Fibroblast of the aortic adventitia (primary cell): ENCODE measurements around the gene KMT2D. TPM values are rescaled to one million over a fixed set of nuclear protein-coding genes. Genes with fewer than 3 reads are reported as not detected.

Experiments
- DNase-seq: peaks from one replicate; pipeline ENCODE4 v3.0.0-alpha.2; 2010; ENCODE audit warnings: low read depth
- H3K4me3 ChIP-seq: 2 replicates; pipeline ENCODE4 v1.5.1; 2011; ENCODE audit warnings: low read depth, mild to moderate bottlenecking, control low read depth, low read length, moderate library complexity
- total RNA-seq: library from RNA; depleted of rRNA; stranded (reverse); fragments of >200 nt; gene quantifications from 2 replicates; pipeline ENCODE4 v1.2.3, GENCODE V29; 2012; ENCODE audit warnings: low replicate concordance
- TF ChIP-seq, protein P1 (sequence below): IDR thresholded peaks from 2 replicates; pipeline ENCODE4 v1.5.1; 2011; ENCODE audit warnings: mild to moderate bottlenecking, low read length, control low read depth, inconsistent platforms; ENCODE audit not compliant: insufficient read depth

Gene KMT2D
- total RNA-seq, 1 donor: 23.8 TPM

DNA sequence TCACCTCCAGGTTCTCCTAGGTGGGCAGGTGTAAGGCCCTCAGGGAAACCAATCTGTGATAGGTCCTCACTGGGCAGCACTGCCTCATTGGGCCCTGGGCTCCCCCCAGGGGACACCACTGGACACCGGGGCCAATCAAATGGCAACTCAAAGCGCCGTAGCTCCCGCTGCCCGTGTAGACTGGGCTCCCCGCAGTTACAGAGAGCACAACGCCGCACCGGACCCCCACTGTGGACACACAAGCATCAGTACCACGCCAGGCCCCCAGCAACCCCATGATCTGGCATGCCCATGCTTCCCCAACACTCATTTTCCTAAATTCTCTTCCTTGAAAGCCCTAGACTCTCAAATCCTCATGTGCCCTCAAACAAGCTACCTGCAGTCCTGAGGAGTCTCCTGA lies 6.1 kb downstream of the KMT2D start:
- DNase-seq: no peak
- no peak overlapping the region for H3K4me3 ChIP-seq
- TF ChIP-seq, protein P1, sequence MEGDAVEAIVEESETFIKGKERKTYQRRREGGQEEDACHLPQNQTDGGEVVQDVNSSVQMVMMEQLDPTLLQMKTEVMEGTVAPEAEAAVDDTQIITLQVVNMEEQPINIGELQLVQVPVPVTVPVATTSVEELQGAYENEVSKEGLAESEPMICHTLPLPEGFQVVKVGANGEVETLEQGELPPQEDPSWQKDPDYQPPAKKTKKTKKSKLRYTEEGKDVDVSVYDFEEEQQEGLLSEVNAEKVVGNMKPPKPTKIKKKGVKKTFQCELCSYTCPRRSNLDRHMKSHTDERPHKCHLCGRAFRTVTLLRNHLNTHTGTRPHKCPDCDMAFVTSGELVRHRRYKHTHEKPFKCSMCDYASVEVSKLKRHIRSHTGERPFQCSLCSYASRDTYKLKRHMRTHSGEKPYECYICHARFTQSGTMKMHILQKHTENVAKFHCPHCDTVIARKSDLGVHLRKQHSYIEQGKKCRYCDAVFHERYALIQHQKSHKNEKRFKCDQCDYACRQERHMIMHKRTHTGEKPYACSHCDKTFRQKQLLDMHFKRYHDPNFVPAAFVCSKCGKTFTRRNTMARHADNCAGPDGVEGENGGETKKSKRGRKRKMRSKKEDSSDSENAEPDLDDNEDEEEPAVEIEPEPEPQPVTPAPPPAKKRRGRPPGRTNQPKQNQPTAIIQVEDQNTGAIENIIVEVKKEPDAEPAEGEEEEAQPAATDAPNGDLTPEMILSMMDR: no peak

DNA sequence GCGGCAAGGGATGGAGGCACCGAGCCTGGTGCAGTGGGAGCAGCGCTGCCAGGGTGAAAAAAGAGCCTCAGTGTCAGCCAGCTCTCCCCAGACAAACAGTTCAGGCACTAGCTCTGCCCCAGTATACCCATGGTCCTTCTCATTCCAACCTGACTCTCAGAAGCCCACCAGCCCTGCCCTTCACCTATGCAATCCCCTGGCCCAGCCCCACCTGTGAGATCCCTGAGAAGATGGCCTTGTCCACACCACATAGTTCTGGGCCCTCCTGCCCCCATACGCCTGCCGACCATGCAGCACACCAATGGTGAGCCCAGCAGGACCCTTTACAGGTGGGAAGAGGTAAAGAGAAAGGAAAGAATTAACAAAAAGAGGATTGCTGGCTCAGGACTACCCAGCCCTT lies 6.5 kb downstream of the KMT2D start:
- DNase-seq: no peak
- H3K4me3 ChIP-seq: no peak overlapping the region
- TF ChIP-seq, protein P1: no peak

DNA sequence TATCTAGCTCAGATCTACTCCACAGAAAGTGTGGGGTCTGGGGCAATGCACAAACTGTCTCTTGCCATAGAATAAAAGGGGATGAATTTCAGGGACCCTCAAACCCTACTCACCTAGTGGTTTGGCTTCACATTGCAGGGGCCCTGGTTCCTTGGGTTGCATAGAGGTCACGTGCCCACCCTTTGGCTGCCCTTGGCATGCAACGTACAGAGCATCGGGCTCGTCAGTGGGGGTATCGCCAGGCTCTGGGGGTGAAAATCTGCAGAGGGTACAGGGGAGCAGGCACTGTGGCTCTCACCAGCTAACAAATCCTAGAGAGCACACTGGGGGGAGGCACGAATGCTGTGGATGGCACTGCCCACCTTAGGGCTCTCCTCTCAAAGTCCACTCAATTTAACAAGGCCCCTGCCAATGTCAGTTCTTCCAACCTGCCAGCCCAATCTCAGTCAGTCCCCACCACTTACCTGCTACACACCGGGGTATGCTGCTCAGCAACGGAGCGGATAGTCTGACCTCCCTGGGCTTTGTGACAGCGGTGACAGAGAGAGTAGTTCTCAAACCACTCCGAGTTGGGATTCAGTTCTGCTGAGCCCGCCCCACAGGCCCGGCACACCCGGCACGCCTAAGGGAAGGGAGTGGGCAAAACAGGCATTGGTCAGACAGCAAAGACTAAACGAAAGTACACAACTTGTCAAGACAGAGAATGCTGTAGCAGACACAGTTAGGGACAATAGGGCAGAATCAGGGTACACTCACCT lies 8.0 kb downstream of the KMT2D start:
- H3K4me3 ChIP-seq: no peak overlapping the region
- TF ChIP-seq, protein P1: peak; percentile 8
- no peak for DNase-seq

DNA sequence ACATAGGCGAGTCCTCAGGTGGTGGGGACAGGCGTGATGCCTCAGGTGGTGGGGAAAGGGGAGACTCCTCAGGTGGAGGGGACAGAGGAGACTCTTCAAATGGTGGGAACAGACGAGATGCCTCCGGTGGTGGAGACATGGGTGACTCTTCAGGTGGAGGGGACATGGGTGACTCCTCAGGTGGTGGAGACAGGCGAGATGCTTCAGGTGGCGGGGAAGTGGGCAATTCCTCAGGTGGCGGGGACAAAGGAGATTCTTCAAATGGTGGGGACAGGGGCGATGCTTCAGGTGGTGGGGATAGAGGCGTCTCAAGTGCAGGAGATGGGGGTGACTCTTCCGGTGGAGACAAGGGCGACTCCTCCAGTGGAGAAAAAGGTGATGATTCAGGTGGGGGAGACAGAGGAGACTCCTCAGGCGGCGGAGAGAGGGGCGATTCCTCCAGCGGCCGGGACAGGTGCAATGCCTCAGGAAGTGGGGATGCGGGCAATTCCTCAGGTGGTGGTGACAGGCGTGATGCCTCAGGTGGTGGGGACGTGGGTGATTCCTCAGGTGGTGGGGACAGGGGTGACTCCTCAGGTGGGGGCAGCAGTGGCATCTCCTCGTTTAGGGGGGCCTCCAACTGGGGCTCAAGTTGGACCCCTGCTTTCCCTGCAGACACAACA lies 8.7 kb downstream of the KMT2D start:
- no peak overlapping the region for H3K4me3 ChIP-seq
- TF ChIP-seq, protein P1: no peak
- DNase-seq: no peak

DNA sequence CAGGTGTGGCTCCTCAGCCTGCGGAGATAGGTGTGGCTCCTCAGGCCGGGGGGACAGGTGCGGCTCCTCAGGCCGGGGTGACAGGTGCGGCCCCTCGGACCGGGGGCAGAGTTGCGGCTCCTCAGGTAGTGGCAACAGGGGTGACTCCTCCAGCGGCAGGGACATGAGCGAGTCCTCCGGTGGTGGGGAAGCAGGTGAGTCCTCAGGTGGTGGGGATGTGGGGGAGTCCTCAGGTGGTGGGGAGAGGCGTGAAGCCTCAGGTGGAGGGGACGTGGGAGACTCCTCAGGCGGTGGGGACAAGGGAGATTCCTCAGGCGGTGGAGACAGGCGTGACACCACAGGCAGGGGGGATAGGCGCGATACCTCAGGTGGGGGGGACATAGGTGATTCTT lies 9.2 kb downstream of the KMT2D start:
- H3K4me3 ChIP-seq: no peak overlapping the region
- TF ChIP-seq, protein P1: no peak
- DNase-seq: no peak

DNA sequence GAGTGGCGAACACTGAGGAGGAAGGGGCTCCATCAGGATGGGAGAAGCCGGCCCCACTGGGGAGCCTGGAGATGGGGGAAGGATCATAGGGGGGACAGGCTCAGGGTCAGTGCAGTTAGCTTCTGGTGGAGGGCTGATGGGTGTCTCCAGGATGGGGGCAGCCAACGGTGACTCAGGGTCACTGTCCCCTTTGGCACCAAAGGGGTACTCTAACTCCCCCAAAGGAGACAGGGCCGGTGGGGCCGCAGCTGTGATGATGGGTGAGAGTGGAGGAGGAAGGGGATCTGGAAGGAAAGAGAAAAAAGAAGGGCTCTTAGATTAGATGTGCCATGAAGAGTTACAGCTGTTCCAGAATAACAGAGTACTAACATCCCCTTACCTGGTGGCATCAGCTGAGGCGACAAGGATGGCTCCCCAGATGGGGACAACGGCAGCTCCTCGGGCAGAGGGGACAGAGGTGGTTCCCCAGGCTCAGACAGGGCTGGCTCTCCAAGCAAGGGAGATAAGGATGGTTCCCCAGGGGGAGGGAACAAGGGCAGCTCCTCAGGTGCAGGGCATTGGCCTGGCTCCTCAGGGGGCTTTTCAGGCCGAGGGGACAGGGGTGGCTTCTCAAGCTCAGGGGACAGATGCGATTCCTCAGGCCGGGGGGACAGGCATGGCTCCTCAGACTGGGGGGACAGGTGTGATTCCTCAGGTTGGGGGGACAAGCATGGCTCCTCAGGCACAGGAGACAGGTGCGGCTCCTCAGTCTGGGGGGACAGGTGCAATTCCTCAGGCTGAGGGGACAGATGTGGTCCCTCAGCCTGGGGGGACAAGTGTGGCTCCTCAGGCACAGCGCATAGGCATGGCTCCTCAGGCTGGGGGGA lies 9.9 kb downstream of the KMT2D start:
- TF ChIP-seq, protein P1: no peak
- no peak for DNase-seq
- H3K4me3 ChIP-seq: no peak overlapping the region
